ENCODE results near the gene SNAPC2.

SNAPC2 gene

DNA sequence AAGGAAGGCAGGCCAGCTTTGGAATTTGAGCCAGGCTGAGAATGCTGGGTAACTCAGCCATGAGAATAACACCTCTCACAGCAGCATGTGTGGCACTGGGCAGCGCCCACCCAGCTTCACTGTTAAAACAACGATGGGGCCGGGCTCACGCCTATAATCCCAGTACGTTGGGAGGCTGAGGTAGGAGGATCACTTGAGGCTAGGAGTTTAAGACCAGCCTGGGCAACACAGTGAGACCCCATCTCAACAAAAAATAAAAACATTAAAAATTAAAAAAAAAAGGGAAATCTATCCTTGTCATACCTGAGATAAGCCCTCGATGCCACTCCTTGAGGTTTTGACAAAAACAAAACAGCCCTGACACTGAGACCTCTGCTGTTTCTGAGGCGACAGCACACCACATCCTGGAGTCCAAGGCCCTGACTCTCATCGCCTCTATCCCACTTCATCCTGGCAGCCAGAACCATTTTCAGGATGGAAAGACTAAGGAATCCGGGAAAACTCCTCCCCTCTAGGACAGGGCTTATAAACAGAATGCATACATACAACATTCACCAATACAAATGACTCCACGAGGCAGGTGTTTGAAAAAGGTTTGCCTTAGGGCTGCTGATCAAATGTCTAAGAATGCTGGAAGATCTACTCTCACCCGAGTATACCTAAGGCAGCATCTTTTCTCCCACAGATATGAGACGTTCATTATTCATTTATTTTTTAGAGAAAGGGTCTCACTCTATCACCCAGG lies 46.0 kb downstream of the SNAPC2 start:
- no peak for FAIRE-seq
- no peak for DNase-seq (ENCODE audit: low spot score)

DNA sequence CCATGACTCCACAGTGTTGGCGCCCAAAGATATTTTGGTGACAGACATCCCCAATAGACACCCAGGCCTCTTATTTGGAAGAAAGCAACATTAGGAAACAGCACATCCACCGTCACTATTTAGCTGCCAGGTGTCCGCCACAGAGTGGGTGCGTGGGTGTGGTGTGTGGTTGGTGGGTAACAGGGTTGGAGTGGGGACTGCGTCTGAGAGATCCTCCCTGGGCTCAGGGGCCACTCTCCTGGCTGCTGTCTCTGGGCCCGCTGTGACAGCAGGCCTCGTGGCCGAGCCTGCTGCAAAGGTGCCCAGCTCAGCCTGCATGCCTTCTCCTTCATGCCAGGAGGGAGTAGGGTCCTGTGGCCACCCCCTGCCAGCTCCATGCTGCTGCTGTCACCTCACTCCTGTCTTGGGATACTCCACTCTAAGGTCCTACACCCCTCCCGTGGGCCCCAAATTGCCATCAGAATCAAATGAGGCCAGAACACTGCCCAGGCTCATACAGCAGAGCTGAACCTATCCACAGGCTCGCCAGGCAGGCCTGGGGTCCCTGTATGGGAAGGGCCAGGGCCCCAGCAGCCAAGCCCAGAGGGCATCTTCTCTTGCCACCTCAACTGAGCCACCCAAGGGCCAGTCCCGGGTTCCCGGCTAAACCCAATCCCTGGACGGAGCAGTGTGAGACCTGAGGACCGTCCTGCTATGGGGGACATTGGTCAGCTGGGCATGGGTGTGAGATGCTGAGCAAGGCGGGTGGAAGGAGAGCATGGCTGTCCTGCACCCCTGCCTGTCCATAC lies 48.1 kb downstream of the SNAPC2 start:
- FAIRE-seq, result no peak
- no peak for DNase-seq (ENCODE audit: low spot score)

- FAIRE-seq, result no peak
- DNase-seq (ENCODE audit: low spot score), result no peak
Observed at GRCh38 chr19:7968796-7969554, 48.8 kb downstream of the SNAPC2 start.

DNA sequence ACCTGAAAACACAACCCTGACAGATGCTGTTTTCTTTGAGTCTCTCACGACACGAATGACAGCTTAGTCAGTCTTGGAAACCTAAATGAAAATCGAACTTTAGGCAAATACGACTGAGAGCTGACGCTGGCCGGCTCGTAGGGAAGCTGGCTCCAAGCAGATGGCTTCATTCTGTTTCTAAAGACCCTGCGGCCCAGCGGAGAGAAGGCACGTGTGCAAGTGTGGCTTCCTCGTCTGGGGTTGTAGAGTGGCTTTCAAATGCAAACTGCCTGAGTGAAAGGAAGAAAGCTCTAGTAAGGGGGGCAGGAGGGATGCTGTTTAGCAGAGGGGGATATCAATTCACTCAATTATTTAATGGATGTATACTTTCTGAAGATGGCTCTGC lies 49.4 kb downstream of the SNAPC2 start:
- FAIRE-seq (no peak), DNase-seq (ENCODE audit: low spot score) (no peak)

DNA sequence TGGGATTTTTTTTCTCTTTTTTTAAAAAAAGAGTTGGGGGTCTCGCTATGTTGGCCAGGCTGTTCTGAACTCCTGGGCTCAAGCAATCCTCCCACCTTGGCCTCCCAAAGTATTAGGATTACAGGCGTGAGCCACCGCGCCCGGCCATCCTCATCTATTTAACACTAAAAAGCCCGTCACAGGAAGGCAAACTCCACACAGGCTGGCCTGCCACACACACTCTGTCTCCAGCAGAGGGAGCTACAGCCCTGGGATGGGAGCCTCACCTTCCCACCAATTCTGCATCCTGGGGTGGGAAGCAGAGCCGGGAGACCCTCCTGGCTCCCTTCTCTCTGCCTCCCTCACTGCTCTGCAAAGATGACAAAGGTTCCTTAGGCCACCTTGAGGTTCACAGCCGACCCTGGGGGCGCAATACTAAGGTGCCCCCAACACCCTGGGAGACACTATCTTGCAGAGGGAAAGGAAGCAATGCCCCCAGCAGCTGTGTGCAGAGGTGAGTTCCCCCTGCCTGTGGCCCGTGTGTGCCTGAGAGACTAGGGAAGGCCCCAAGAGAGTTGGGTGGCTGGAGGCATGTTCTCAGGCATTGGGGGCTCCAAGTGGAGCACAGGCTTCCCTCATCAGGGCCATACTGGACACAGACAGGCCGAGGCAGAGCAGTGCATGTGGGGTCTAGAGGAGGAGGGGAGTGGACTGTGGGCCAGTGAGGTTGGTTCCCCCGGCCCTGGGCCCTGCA lies 50.7 kb downstream of the SNAPC2 start:
- DNase-seq (ENCODE audit: low spot score) (peak; percentile 21), FAIRE-seq (no peak)

DNA sequence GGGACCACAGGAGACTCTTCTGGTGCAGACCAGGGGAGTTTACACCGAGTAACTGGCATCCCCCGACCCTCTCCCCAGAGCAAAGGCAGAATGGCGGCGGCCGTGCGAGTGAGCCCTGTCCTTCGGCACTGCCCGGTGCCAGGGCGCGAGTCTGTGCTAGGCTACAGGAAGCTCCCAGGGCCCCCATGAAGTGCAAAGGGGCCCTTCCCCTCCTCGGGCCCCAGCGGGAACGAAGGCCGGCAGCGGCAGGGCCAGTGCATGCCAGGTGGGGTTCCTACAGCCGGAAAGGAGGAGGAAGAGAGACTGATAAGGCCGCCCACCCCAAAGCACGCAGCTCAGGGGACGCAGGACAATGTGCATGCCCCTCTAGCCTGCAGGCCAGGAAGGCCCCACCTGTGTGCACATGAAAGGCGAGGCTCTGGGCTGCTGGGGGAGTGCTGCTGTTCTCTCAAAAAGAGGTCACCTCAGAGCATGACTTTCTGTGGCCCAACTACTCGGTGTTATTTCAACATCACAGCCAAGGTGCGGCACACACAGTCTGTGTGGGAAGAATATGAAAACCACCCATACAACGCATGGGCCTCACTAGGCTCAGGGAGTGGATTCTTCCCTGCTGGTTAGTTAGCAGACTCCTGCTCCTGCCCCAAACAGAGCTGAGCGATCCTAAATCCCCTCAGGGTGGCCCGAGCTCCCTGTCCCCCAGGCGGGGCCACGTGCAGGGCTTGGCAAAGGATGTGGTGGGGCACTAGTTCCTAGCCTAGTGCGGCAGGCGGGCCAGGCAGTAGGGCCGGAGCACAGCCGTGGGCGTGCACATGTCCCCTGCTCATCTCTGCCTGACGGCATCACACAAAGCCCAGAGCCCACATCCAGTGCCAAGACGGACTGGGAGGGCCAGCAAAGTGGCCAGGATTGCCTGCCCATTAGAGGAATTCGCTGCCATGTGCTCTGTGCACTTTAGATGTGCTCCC lies 51.7 kb downstream of the SNAPC2 start:
- FAIRE-seq, result no peak
- DNase-seq (ENCODE audit: low spot score), result no peak
